GM23338 (cell line): ENCODE results near the gene THSD1. TPM values are rescaled to one million over a fixed set of nuclear protein-coding genes. Genes with fewer than 3 reads are reported as not detected.
"Not testable (repeated sequence)": the region's sequence is repeated elsewhere in the genome, so short reads cannot be mapped to it uniquely, and the experiment has no call there.

Source experiments
- ATAC-seq: fragments of 200-7000 bp; cut with Tn5 transposase; 3 replicates; pipeline ENCODE4 v1.9.1; 2020
- DNase-seq: peaks from one replicate; pipeline ENCODE4 v3.0.0-alpha.2; 2015; ENCODE audit warnings: low spot score
- H2AFZ ChIP-seq: fragments of 200-600 bp; sonication (generic); 2 replicates; pipeline ENCODE4 v1.8.0; 2016; ENCODE audit warnings: antibody characterized with exemption, mild to moderate bottlenecking, moderate library complexity
- H3F3A ChIP-seq: fragments of 200-600 bp; sonication (generic); replicated peaks from 2 replicates; pipeline ENCODE4 v1.8.0; 2017; ENCODE audit warnings: antibody characterized with exemption, mixed run types, low read depth
- H3K27ac ChIP-seq: fragments of 200-600 bp; sonication (generic); 2 replicates; pipeline ENCODE4 v1.6.1; 2016; ENCODE audit warnings: low read depth
- H3K27me3 ChIP-seq: fragments of 200-600 bp; sonication (generic); 2 replicates; pipeline ENCODE4 v1.8.0; 2016; ENCODE audit warnings: mild to moderate bottlenecking, mixed run types, moderate library complexity; ENCODE audit not compliant: insufficient read depth
- H3K36me3 ChIP-seq: fragments of 200-600 bp; sonication (generic); 2 replicates; pipeline ENCODE4 v1.8.0; 2016; ENCODE audit warnings: mild to moderate bottlenecking; ENCODE audit not compliant: insufficient read depth
- H3K4me1 ChIP-seq: fragments of 200-600 bp; sonication (generic); 2 replicates; pipeline ENCODE4 v1.8.0; 2016; ENCODE audit warnings: mild to moderate bottlenecking, moderate library complexity; ENCODE audit not compliant: insufficient read depth
- H3K4me2 ChIP-seq: fragments of 200-600 bp; sonication (generic); 2 replicates; pipeline ENCODE4 v1.7.1; 2017; ENCODE audit warnings: mixed run types
- H3K4me3 ChIP-seq: fragments of 200-600 bp; sonication (generic); 2 replicates; pipeline ENCODE4 v1.6.1; 2016; ENCODE audit warnings: mixed run types
- H3K79me2 ChIP-seq: fragments of 200-600 bp; sonication (generic); replicated peaks from 2 replicates; pipeline ENCODE4 v1.8.0; 2017; ENCODE audit warnings: mild to moderate bottlenecking; ENCODE audit not compliant: insufficient read depth
- H3K9me2 ChIP-seq: fragments of 200-600 bp; sonication (generic); 2 replicates; pipeline ENCODE4 v1.8.0; 2017; ENCODE audit not compliant: insufficient read depth
- H4K20me1 ChIP-seq: fragments of 200-600 bp; sonication (generic); replicated peaks from 2 replicates; pipeline ENCODE4 v1.8.0; 2017; ENCODE audit warnings: mild to moderate bottlenecking; ENCODE audit not compliant: insufficient read depth
- H3K27ac Mint-ChIP-seq: 2 replicates; pipeline ENCODE4 v1.8.0; 2020; ENCODE audit warnings: inconsistent platforms, mild to moderate bottlenecking, moderate library complexity, mixed read lengths
- H3K27me3 Mint-ChIP-seq: 3 replicates; pipeline ENCODE4 v1.8.0; 2022; ENCODE audit warnings: low read depth, mild to moderate bottlenecking, moderate library complexity, mixed read lengths, inconsistent platforms; ENCODE audit not compliant: insufficient read depth, poor library complexity
- H3K36me3 Mint-ChIP-seq: 3 replicates; pipeline ENCODE4 v1.8.0; 2021; ENCODE audit warnings: low read depth, mild to moderate bottlenecking, inconsistent platforms, moderate library complexity, mixed read lengths
- H3K4me1 Mint-ChIP-seq: 3 replicates; pipeline ENCODE4 v1.8.0; 2020; ENCODE audit warnings: mild to moderate bottlenecking, inconsistent platforms, mixed read lengths
- H3K4me3 Mint-ChIP-seq: 3 replicates; pipeline ENCODE4 v1.8.0; 2021; ENCODE audit warnings: moderate library complexity, mild to moderate bottlenecking, inconsistent platforms, mixed read lengths
- H3K9me3 Mint-ChIP-seq: 3 replicates; pipeline ENCODE4 v1.8.0; 2020; ENCODE audit warnings: moderate library complexity, mild to moderate bottlenecking, inconsistent platforms, mixed read lengths
- polyA plus RNA-seq: library from polyadenylated mRNA; unstranded; fragments of >200 nt; fragmentation: Nextera tagmentation; extraction: Ambion mirVana; gene quantifications from 2 replicates; pipeline ENCODE4 v1.2.1, GENCODE V29; 2016
- small RNA-seq: library from RNA; depleted of rRNA; stranded (forward); fragments of <200 nt; gene quantifications from one replicate; pipeline ENCODE3, GENCODE V24; 2014; ENCODE audit warnings: low replicate concordance
- total RNA-seq: library from RNA; depleted of rRNA; stranded (reverse); fragments of >200 nt; shearing (Covaris generic); gene quantifications from 2 replicates; pipeline ENCODE4 v1.2.3, GENCODE V29; 2014; rRNA removed

THSD1 gene
- total and polyA plus RNA-seq, 2 experiments from 2014 or later, result 0.69 TPM; not detected in 1

- not testable (repeated sequence) for H3K4me3 Mint-ChIP-seq
Measured at GRCh38 chr13:52342203-52342602, 63.8 kb downstream of the THSD1 start.

DNA sequence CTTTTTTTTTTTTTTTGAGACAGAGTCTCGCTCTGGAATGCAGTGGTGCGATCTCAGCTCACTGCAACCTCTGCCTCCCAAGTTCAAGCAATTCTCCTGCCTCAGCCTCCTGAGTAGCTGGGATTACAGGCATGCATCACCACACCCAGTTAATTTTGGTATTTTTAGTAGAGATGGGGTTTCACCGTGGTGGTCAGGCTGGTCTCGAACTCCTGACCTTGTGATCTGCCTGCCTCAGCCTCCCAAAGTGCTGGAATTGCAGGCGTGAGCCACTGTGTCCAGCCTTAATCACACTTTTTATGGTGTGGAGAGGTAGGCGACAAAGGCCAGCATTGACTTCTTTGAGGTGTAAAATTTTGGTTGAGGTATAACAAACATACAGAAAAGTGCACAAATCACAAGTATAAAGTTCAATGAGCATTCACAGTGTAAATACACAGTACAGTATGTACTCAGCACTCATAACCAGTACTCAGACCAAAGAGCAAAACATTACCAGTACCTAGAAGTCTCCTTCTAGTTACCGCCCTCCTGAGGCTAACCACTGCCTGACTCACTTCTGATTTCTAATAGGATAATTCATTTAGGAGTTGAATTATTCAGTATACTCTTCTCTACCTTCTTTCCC, 68.0 kb downstream of the THSD1 start:
- not testable (repeated sequence) for H3K27me3 Mint-ChIP-seq, H3K27me3 ChIP-seq, H3K4me1 ChIP-seq, H4K20me1 ChIP-seq, ATAC-seq, H3K79me2 ChIP-seq, H3K9me3 Mint-ChIP-seq, H3K4me2 ChIP-seq, H2AFZ ChIP-seq, H3K36me3 Mint-ChIP-seq, H3K27ac Mint-ChIP-seq, H3K27ac ChIP-seq, DNase-seq, H3F3A ChIP-seq, H3K4me1 Mint-ChIP-seq, H3K9me2 ChIP-seq, H3K4me3 ChIP-seq, H3K36me3 ChIP-seq, H3K4me3 Mint-ChIP-seq

More at GRCh38 chr13:52342203-52342602, 63.8 kb downstream of the THSD1 start:
- not testable (repeated sequence) for H3K27ac ChIP-seq, H3K79me2 ChIP-seq, H3K36me3 Mint-ChIP-seq, H3K36me3 ChIP-seq, ATAC-seq, H3K9me2 ChIP-seq, H3K27me3 Mint-ChIP-seq, H3K27ac Mint-ChIP-seq, H3K4me1 Mint-ChIP-seq, H3K9me3 Mint-ChIP-seq, H3K27me3 ChIP-seq, H3F3A ChIP-seq, H3K4me1 ChIP-seq, H4K20me1 ChIP-seq, DNase-seq, H3K4me2 ChIP-seq, H3K4me3 ChIP-seq, H2AFZ ChIP-seq

DNA sequence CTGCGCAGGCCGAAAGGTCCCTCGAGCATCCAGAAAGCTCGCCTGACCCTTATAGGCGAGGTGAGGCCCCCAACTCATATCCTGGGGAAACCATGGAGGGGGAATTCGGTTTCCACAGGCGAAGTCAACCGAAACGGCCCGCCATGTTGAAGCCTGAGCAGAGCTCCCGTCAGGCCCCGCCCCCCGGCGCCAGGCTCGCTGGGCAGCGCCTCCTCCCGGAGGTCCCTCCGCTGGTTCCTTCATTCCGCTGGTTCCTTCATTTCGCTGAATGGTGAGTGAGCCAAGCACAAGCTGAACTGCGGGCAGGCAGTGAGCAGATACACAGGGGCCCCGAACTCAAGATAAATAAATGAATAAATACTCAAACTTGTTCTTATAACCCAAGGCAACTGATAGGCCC, 71.9 kb downstream of the THSD1 start:
- not testable (repeated sequence) for H3F3A ChIP-seq, H3K4me3 ChIP-seq, H4K20me1 ChIP-seq, ATAC-seq, DNase-seq, H3K36me3 ChIP-seq, H3K9me2 ChIP-seq, H3K27me3 ChIP-seq, H3K4me1 Mint-ChIP-seq, H3K79me2 ChIP-seq, H3K4me2 ChIP-seq, H2AFZ ChIP-seq, H3K36me3 Mint-ChIP-seq, H3K4me3 Mint-ChIP-seq, H3K27me3 Mint-ChIP-seq, H3K27ac ChIP-seq, H3K9me3 Mint-ChIP-seq, H3K4me1 ChIP-seq, H3K27ac Mint-ChIP-seq

DNA sequence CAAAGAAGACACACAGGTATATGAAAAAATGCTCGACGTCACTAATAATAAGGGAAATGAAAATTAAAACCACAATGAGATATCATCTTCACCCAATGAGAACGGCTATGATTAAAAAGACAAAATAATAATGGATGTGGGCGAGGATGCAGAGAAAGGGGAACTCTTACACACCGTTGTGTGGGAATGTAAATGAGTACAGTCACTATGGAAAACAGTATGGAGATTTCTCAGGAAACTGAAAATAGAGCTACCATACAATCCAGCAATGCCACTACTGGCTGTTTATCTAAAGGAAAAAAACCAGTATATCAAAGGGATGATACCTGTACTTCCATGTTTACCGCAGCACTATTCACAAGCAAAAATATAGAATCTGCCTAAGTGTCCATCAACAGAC, 74.1 kb downstream of the THSD1 start:
- H3K4me1 Mint-ChIP-seq, H4K20me1 ChIP-seq, H3K4me1 ChIP-seq, H3K27me3 Mint-ChIP-seq, H3K9me3 Mint-ChIP-seq, H3K36me3 ChIP-seq, H3K36me3 Mint-ChIP-seq, H3K9me2 ChIP-seq, H3K4me2 ChIP-seq, H3K27ac ChIP-seq, H3K4me3 Mint-ChIP-seq, DNase-seq, ATAC-seq, H3K4me3 ChIP-seq, H3F3A ChIP-seq, H3K27ac Mint-ChIP-seq, H3K27me3 ChIP-seq, H3K79me2 ChIP-seq, H2AFZ ChIP-seq: not testable (repeated sequence)

Small RNAs within 50 kb of the gene (small RNA-seq; reads per million reads assigned to genes)
- gene RNY4P24, result not detected

Other genes starting within 250 kb of the THSD1 start
- gene NEK3, start 246.6 kb downstream of the THSD1 start, total RNA-seq, result 26.6 and 26.7 TPM in 2 replicates
- 26.8 and 27.9 TPM in 2 replicates for gene NEK3, start 246.6 kb downstream of the THSD1 start, polyA plus RNA-seq
- gene VPS36, start 44.5 kb upstream of the THSD1 start, total RNA-seq, result 33.8 and 36.2 TPM in 2 replicates
- gene VPS36, start 44.5 kb upstream of the THSD1 start, polyA plus RNA-seq, result 25.7 and 28.9 TPM in 2 replicates
- 48.0 and 48.8 TPM in 2 replicates for gene CKAP2, start 49.3 kb upstream of the THSD1 start, total RNA-seq
- gene CKAP2, start 49.3 kb upstream of the THSD1 start, polyA plus RNA-seq, result 80.4 and 103 TPM in 2 replicates
- gene HNRNPA1L2, start 236.3 kb upstream of the THSD1 start, total RNA-seq, result 3.3 and 3.6 TPM in 2 replicates
- 7.2 and 9.4 TPM in 2 replicates for gene HNRNPA1L2, start 236.3 kb upstream of the THSD1 start, polyA plus RNA-seq
- gene SUGT1, start 246.7 kb upstream of the THSD1 start, total RNA-seq, result 60.9 and 61.3 TPM in 2 replicates
- gene SUGT1, start 246.7 kb upstream of the THSD1 start, polyA plus RNA-seq, result 153 and 172 TPM in 2 replicates